ENCODE data around the gene MEIS2. TPM values are rescaled to one million over a fixed set of nuclear protein-coding genes. Genes with fewer than 3 reads are reported as not detected.

The MEIS2 gene
- polyA plus RNA-seq, 2 of the 4 experiments (the other 2 are of a cell fraction) = 7.3 to 11.1 TPM

DNA sequence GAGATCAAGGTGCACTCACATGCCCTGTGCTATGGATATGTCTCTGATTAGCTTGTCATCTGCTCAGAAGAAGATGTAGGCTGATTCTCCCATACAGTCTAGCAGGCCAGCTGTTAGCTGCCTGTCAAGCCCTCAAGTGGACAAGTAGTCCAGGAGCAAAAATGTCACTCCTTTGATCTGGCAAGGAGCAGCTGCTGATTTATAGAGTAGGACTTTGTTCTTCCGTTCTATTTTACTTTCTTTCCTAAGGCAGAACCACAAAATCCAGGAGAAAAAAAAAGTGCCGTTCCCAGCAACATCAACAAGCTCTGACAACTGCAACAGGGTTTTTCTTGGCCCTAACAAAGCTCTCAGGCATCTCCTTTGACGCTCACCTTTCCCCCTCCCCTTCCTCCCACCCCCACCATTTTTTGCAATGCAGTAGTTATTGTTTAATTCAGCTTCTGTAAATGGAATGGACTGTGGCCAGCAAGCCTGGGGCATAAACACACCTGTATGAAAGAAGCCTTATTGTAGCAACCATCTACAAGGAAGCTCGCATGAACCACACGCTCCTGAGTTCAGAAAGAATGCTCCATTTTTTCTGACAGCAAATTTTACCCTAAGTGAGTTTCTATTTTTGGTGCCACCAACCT, 196.3 kb downstream of the MEIS2 start:
- H3K4me2 ChIP-seq = peak overlapping the region; percentile 36; the same call in 2 of the 3 replicates
- ATAC-seq (no peak), FAIRE-seq (no peak), DNase-seq (ENCODE audit: low read depth in 1 of 2, low spot score in 1 of 2) (no peak)
- ChIA-PET POLR2A (no interaction called here), CTCF (no interaction called here)
- H3K4me1 ChIP-seq = peaks cover 10% of the 10 kb centered on the region
- H3K9me3 ChIP-seq = no peaks in the 10 kb centered on the region
- no peak overlapping the region for H3K4me3 ChIP-seq
- 53% methylated on average over 5 of the region's 5 CpGs for WGBS (ENCODE audit: missing lambda C conversion rate)
- TF ChIP-seq EHMT2 (IDR thresholded peaks at IDR 0.05; ENCODE audit: low read depth) (no peak), HOXB13 (CRISPR knock-in tag; IDR thresholded peaks at IDR 0.05; ENCODE audit: low read depth) (no peak), CHD2 (IDR thresholded peaks at IDR 0.05; ENCODE audit: low read length, partially characterized antibody) (no peak), MYC (IDR thresholded peaks at IDR 0.05; ENCODE audit: borderline replicate concordance, low read length) (no peak), MAFK (IDR thresholded peaks at IDR 0.05; ENCODE audit: partially characterized antibody) (no peak), CHD4 (IDR thresholded peaks at IDR 0.05; ENCODE audit: borderline replicate concordance) (no peak), KDM1A (IDR thresholded peaks at IDR 0.05; ENCODE audit: low read depth) (no peak)
- TF ChIP-seq, protein P1, sequence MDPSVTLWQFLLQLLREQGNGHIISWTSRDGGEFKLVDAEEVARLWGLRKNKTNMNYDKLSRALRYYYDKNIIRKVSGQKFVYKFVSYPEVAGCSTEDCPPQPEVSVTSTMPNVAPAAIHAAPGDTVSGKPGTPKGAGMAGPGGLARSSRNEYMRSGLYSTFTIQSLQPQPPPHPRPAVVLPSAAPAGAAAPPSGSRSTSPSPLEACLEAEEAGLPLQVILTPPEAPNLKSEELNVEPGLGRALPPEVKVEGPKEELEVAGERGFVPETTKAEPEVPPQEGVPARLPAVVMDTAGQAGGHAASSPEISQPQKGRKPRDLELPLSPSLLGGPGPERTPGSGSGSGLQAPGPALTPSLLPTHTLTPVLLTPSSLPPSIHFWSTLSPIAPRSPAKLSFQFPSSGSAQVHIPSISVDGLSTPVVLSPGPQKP (IDR thresholded peaks at IDR 0.05; ENCODE audit: low read depth, low read length) = no peak
- TF ChIP-seq, protein P2, sequence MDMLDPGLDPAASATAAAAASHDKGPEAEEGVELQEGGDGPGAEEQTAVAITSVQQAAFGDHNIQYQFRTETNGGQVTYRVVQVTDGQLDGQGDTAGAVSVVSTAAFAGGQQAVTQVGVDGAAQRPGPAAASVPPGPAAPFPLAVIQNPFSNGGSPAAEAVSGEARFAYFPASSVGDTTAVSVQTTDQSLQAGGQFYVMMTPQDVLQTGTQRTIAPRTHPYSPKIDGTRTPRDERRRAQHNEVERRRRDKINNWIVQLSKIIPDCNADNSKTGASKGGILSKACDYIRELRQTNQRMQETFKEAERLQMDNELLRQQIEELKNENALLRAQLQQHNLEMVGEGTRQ (IDR thresholded peaks at IDR 0.05) = no peak
- TF ChIP-seq, protein P3, sequence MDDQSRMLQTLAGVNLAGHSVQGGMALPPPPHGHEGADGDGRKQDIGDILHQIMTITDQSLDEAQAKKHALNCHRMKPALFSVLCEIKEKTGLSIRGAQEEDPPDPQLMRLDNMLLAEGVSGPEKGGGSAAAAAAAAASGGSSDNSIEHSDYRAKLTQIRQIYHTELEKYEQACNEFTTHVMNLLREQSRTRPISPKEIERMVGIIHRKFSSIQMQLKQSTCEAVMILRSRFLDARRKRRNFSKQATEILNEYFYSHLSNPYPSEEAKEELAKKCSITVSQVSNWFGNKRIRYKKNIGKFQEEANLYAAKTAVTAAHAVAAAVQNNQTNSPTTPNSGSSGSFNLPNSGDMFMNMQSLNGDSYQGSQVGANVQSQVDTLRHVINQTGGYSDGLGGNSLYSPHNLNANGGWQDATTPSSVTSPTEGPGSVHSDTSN (IDR thresholded peaks at IDR 0.05) = no peak
- no peak overlapping the region for H3K27ac ChIP-seq

DNA sequence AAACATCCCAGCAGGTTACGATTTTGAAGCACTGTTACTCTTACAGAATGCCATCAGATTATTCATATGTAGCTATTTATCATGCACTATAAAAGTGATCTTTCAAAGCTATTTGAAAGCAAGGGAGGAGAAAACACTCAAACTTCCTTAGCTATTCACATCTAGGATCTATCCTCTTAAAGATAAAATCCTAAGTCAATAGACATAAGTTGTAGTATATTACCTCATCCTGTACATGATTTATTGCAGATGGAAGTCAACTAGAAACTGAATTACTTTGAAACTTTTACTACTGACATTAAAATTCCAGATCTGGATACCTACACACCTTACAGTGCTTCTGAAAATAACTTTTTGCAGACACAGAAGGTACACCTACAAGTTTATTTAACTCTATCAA, 197.2 kb downstream of the MEIS2 start:
- ATAC-seq (no peak), FAIRE-seq (no peak), DNase-seq (ENCODE audit: low read depth in 1 of 2, low spot score in 1 of 2) (no peak)
- peaks cover 18% of the 10 kb centered on the region for H3K4me1 ChIP-seq
- TF ChIP-seq POLR2AphosphoS2 (conservative IDR thresholded peaks at IDR 0.05; ENCODE audit: low read length) = no peak
- TF ChIP-seq ZC3H11A (IDR thresholded peaks at IDR 0.05) = no peak
- no peak for TF ChIP-seq TP53 (CRISPR knock-in tag; IDR thresholded peaks at IDR 0.05)
- TF ChIP-seq GATA3 (IDR thresholded peaks at IDR 0.05; ENCODE audit: borderline replicate concordance) = no peak
- TF ChIP-seq TFCP2L1 (CRISPR knock-in tag; IDR thresholded peaks at IDR 0.05) = no peak
- TF ChIP-seq CEBPB (IDR thresholded peaks at IDR 0.05) = no peak
- TF ChIP-seq, protein P3 (IDR thresholded peaks at IDR 0.05) = no peak
- no peak for TF ChIP-seq CBX8 (IDR thresholded peaks at IDR 0.05)
- TF ChIP-seq, protein P4, sequence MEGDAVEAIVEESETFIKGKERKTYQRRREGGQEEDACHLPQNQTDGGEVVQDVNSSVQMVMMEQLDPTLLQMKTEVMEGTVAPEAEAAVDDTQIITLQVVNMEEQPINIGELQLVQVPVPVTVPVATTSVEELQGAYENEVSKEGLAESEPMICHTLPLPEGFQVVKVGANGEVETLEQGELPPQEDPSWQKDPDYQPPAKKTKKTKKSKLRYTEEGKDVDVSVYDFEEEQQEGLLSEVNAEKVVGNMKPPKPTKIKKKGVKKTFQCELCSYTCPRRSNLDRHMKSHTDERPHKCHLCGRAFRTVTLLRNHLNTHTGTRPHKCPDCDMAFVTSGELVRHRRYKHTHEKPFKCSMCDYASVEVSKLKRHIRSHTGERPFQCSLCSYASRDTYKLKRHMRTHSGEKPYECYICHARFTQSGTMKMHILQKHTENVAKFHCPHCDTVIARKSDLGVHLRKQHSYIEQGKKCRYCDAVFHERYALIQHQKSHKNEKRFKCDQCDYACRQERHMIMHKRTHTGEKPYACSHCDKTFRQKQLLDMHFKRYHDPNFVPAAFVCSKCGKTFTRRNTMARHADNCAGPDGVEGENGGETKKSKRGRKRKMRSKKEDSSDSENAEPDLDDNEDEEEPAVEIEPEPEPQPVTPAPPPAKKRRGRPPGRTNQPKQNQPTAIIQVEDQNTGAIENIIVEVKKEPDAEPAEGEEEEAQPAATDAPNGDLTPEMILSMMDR (IDR thresholded peaks at IDR 0.05) = no peak
- no peak for TF ChIP-seq RFX5 (IDR thresholded peaks at IDR 0.05)
- no peak overlapping the region for H3K27ac ChIP-seq
- H3K4me3 ChIP-seq = no peak overlapping the region
- H3K4me2 ChIP-seq = no peak overlapping the region
- POLR2A ChIA-PET = no interaction called here
- WGBS (ENCODE audit: missing lambda C conversion rate) = 48% methylated on average over 1 of the region's 1 CpG
- CTCF ChIA-PET = interaction anchor here (0.7 kb wide), 1 partner anchor 20 kb away, joined by 3 read pairs; no protein-coding TSS in a partner anchor
- no peaks in the 10 kb centered on the region for H3K9me3 ChIP-seq
